ENCODE measurements around the gene SHROOM3. TPM values are rescaled to one million over a fixed set of nuclear protein-coding genes. Genes with fewer than 3 reads are reported as not detected.
"Not testable (repeated sequence)": the region's sequence is repeated elsewhere in the genome, so short reads cannot be mapped to it uniquely, and the experiment has no call there.

Gene SHROOM3
- total and polyA plus RNA-seq, 10 donors, result 0.37 to 23.9 (median 8.3) TPM

DNA sequence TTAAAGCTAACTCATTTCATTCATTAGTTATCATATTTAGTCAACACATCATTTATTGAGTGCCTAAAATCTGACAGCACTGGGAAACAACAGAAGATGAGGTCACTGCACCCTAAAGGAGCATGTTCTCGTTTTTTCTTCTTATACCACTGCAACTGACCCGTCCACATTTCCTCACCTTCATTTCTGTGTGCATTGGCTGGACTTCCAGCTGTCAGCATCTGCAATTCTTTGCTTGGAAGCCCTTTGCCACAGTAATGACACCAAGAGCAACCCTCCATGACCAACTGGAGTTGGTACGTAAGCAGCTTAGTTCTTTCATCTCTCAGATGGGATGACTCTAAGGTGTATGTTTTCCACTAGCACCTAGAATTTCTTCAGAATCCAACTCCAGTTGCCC is 13.2 kb downstream of the SHROOM3 start:
- TF ChIP-seq POLR2AphosphoS5 (IDR thresholded peaks at IDR 0.05), result no peak
- TF ChIP-seq, protein P1, sequence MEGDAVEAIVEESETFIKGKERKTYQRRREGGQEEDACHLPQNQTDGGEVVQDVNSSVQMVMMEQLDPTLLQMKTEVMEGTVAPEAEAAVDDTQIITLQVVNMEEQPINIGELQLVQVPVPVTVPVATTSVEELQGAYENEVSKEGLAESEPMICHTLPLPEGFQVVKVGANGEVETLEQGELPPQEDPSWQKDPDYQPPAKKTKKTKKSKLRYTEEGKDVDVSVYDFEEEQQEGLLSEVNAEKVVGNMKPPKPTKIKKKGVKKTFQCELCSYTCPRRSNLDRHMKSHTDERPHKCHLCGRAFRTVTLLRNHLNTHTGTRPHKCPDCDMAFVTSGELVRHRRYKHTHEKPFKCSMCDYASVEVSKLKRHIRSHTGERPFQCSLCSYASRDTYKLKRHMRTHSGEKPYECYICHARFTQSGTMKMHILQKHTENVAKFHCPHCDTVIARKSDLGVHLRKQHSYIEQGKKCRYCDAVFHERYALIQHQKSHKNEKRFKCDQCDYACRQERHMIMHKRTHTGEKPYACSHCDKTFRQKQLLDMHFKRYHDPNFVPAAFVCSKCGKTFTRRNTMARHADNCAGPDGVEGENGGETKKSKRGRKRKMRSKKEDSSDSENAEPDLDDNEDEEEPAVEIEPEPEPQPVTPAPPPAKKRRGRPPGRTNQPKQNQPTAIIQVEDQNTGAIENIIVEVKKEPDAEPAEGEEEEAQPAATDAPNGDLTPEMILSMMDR (IDR thresholded peaks at IDR 0.05 in 8 of 11, conservative IDR thresholded peaks at IDR 0.05 in 3 of 11), result no peak
- no peak for TF ChIP-seq POLR2A (IDR thresholded peaks at IDR 0.05)
- intact Hi-C loops (cut with DNase I; ENCODE audit: low total_unique reads), result no loop called here
- no peak overlapping the region for H3K27ac ChIP-seq
- H3K9me3 ChIP-seq, result no peaks in the 10 kb centered on the region
- no peaks in the 10 kb centered on the region for H3K27me3 ChIP-seq (replicated peaks in 1 of 7)
- no peaks in the 10 kb centered on the region for H3K36me3 ChIP-seq
- no peak for DNase-seq
- 77 to 94% (median 84%) methylated on average over 3 of the region's 3 CpGs for WGBS, 5 donors
- no peaks in the 10 kb centered on the region for H3K4me1 ChIP-seq
- H3K4me3 ChIP-seq, result no peak overlapping the region

- WGBS, 5 donors, result 49 to 63% (median 59%) methylated on average over 3 of the region's 3 CpGs
- no peaks in the 10 kb centered on the region for H3K27me3 ChIP-seq (replicated peaks in 1 of 7)
- no peaks in the 10 kb centered on the region for H3K9me3 ChIP-seq
- intact Hi-C loops (cut with DNase I; ENCODE audit: low total_unique reads), result no loop called here
- DNase-seq, result no peak
- no peak overlapping the region for H3K4me3 ChIP-seq
- H3K36me3 ChIP-seq, result no peaks in the 10 kb centered on the region
- TF ChIP-seq POLR2A (IDR thresholded peaks at IDR 0.05), result no peak
- TF ChIP-seq POLR2AphosphoS5 (IDR thresholded peaks at IDR 0.05), result no peak
- TF ChIP-seq, protein P1 (IDR thresholded peaks at IDR 0.05 in 8 of 11, conservative IDR thresholded peaks at IDR 0.05 in 3 of 11), result no peak
- H3K4me1 ChIP-seq, result no peaks in the 10 kb centered on the region
- H3K27ac ChIP-seq, result no peak overlapping the region
Observed at GRCh38 chr4:76449362-76449767, 14.3 kb downstream of the SHROOM3 start.

- Histone ChIP-seq H3K27ac (no peak overlapping the region), H3K4me3 (no peak overlapping the region), H3K9me3 (no peaks in the 10 kb centered on the region), H3K4me1 (no peaks in the 10 kb centered on the region), H3K36me3 (no peaks in the 10 kb centered on the region), H3K27me3 (replicated peaks in 1 of 7) (no peaks in the 10 kb centered on the region)
- TF ChIP-seq, protein P1 (IDR thresholded peaks at IDR 0.05 in 8 of 11, conservative IDR thresholded peaks at IDR 0.05 in 3 of 11), result no peak
- no peak for TF ChIP-seq POLR2A (IDR thresholded peaks at IDR 0.05)
- no peak for TF ChIP-seq POLR2AphosphoS5 (IDR thresholded peaks at IDR 0.05)
- no peak for DNase-seq
- WGBS, 5 donors, result 53 to 65% (median 61%) methylated on average over 2 of the region's 2 CpGs
- intact Hi-C loops (cut with DNase I; ENCODE audit: low total_unique reads), result no loop called here
Observed at GRCh38 chr4:76449833-76450232, 14.8 kb downstream of the SHROOM3 start.

- intact Hi-C loops (cut with DNase I; ENCODE audit: low total_unique reads), result no loop called here
Observed at GRCh38 chr4:76453232-76453631, 18.2 kb downstream of the SHROOM3 start.

DNA sequence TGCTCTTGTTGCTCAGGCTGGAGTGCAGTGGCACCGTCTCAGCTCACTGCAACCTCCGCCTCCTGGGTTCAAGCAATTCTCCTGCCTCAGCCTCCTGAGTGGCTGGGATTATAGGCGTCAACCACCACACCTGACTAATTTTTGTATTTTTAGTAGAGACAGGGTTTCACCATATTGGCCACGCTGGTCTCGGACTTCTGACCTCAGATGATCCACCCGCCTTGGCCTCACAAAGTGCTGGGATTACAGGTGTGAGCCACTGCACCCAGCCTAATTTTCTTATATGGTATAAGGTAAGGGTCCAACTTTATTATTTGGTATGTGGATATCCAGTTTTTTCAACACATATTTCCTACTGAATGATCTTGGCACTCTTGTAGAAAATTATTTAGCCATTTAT is 19.0 kb downstream of the SHROOM3 start:
- 89 to 96% (median 92%) methylated on average over 6 of the region's 6 CpGs for WGBS, 5 donors
- H3K4me1 ChIP-seq; H3K36me3 ChIP-seq; H3K27me3 ChIP-seq (replicated peaks in 1 of 7); intact Hi-C loops (cut with DNase I; ENCODE audit: low total_unique reads); H3K4me3 ChIP-seq; H3K27ac ChIP-seq; H3K9me3 ChIP-seq; DNase-seq: not testable (repeated sequence)

More at GRCh38 chr4:76453232-76453631, 18.2 kb downstream of the SHROOM3 start:
- DNase-seq, result no peak
- no peaks in the 10 kb centered on the region for H3K9me3 ChIP-seq
- no peaks in the 10 kb centered on the region for H3K36me3 ChIP-seq
- no peak overlapping the region for H3K4me3 ChIP-seq
- H3K27me3 ChIP-seq (replicated peaks in 1 of 7), result no peaks in the 10 kb centered on the region
- H3K4me1 ChIP-seq, result no peaks in the 10 kb centered on the region
- 74 to 96% (median 80%) methylated on average over 2 of the region's 2 CpGs for WGBS, 5 donors
- no peak for TF ChIP-seq POLR2A (IDR thresholded peaks at IDR 0.05)
- no peak overlapping the region for H3K27ac ChIP-seq
